NCI-H1436 (cell line): ENCODE results near the gene C10orf53.
"Not testable (repeated sequence)": the region's sequence is repeated elsewhere in the genome, so short reads cannot be mapped to it uniquely, and the experiment has no call there.

ENCODE experiments used
- DNase-seq: peaks from one replicate; lab custom pipeline; 2025; lab: John Stamatoyannopoulos, UW

The C10orf53 gene

GRCh38 chr10:49688261-49688846, 8.9 kb downstream of the C10orf53 start:
- DNase-seq: no peak

- DNase-seq: no peak
Observed at GRCh38 chr10:49688920-49689319, 9.5 kb downstream of the C10orf53 start.

GRCh38 chr10:49689882-49690510, 10.5 kb downstream of the C10orf53 start:
- no peak for DNase-seq

GRCh38 chr10:49690698-49691356, 11.4 kb downstream of the C10orf53 start:
- DNase-seq: no peak

GRCh38 chr10:49691588-49691987, 12.1 kb downstream of the C10orf53 start:
- no peak for DNase-seq

GRCh38 chr10:49694466-49694865, 15.0 kb downstream of the C10orf53 start:
- DNase-seq: no peak

- DNase-seq: no peak
Observed at GRCh38 chr10:49696311-49696710, 16.9 kb downstream of the C10orf53 start.

- no peak for DNase-seq
Observed at GRCh38 chr10:49698679-49699078, 19.2 kb downstream of the C10orf53 start.

GRCh38 chr10:49700211-49700610, 20.8 kb downstream of the C10orf53 start:
- no peak for DNase-seq

GRCh38 chr10:49700997-49701396, 21.5 kb downstream of the C10orf53 start:
- DNase-seq: peak; percentile 71

- DNase-seq: no peak
Observed at GRCh38 chr10:49707585-49707984, 28.1 kb downstream of the C10orf53 start.

GRCh38 chr10:49709934-49710333, 30.5 kb downstream of the C10orf53 start:
- no peak for DNase-seq

- no peak for DNase-seq
Observed at GRCh38 chr10:49710966-49711365, 31.5 kb downstream of the C10orf53 start.

- no peak for DNase-seq
Observed at GRCh38 chr10:49711481-49711880, 32.0 kb downstream of the C10orf53 start.

- no peak for DNase-seq
Observed at GRCh38 chr10:49713266-49713665, 33.8 kb downstream of the C10orf53 start.

- not testable (repeated sequence) for DNase-seq
Observed at GRCh38 chr10:49715157-49715556, 35.7 kb downstream of the C10orf53 start.

- no peak for DNase-seq
Observed at GRCh38 chr10:49726593-49726992, 47.1 kb downstream of the C10orf53 start.

- DNase-seq: no peak
Observed at GRCh38 chr10:49733866-49734265, 54.4 kb downstream of the C10orf53 start.

- DNase-seq: no peak
Observed at GRCh38 chr10:49734676-49735075, 55.2 kb downstream of the C10orf53 start.

GRCh38 chr10:49735161-49735560, 55.7 kb downstream of the C10orf53 start:
- no peak for DNase-seq

- no peak for DNase-seq
Observed at GRCh38 chr10:49735848-49736563, 56.6 kb downstream of the C10orf53 start.

GRCh38 chr10:49736564-49737113, 57.2 kb downstream of the C10orf53 start:
- no peak for DNase-seq
